ES-I3 (cell line): Measurements from ENCODE around the gene ACOXL.
"Not testable (repeated sequence)": the region's sequence is repeated elsewhere in the genome, so short reads cannot be mapped to it uniquely, and the experiment has no call there.

Experiments
- H3K36me3 ChIP-seq: 2 replicates; pipeline ENCODE4 v1.6.1; 2013; ENCODE audit warnings: mild to moderate bottlenecking, low read length, control low read depth, moderate library complexity; ENCODE audit not compliant: insufficient read depth
- H3K4me1 ChIP-seq: 2 replicates; pipeline ENCODE4 v1.6.1; 2013; ENCODE audit warnings: mild to moderate bottlenecking, control low read depth, low read length; ENCODE audit not compliant: insufficient read depth
- H3K9ac ChIP-seq: 2 replicates; pipeline ENCODE4 v1.6.1; 2013; ENCODE audit warnings: low read depth, mild to moderate bottlenecking, low read length, moderate library complexity
- H3K9me3 ChIP-seq: 2 replicates; pipeline ENCODE4 v1.6.1; 2013; ENCODE audit warnings: mild to moderate bottlenecking, low read length, moderate library complexity; ENCODE audit not compliant: control insufficient read depth, insufficient read depth

Gene ACOXL

GRCh38 chr2:111055735-111056134, 323.4 kb downstream of the ACOXL start:
- Histone ChIP-seq H3K36me3 (no peaks in the 10 kb centered on the region), H3K9me3 (no peaks in the 10 kb centered on the region), H3K9ac (no peak overlapping the region), H3K4me1 (no peaks in the 10 kb centered on the region)

- no peaks in the 10 kb centered on the region for H3K9me3 ChIP-seq
- H3K4me1 ChIP-seq: no peaks in the 10 kb centered on the region
- no peak overlapping the region for H3K9ac ChIP-seq
- no peaks in the 10 kb centered on the region for H3K36me3 ChIP-seq
Measured at GRCh38 chr2:111057045-111057444, 324.7 kb downstream of the ACOXL start.

- no peaks in the 10 kb centered on the region for H3K4me1 ChIP-seq
- H3K9ac ChIP-seq: no peak overlapping the region
- no peaks in the 10 kb centered on the region for H3K36me3 ChIP-seq
- H3K9me3 ChIP-seq: no peaks in the 10 kb centered on the region
Measured at GRCh38 chr2:111057721-111058120, 325.3 kb downstream of the ACOXL start.

GRCh38 chr2:111058264-111058663, 325.9 kb downstream of the ACOXL start:
- no peak overlapping the region for H3K9ac ChIP-seq
- H3K36me3 ChIP-seq: no peaks in the 10 kb centered on the region
- H3K9me3 ChIP-seq: no peaks in the 10 kb centered on the region
- no peaks in the 10 kb centered on the region for H3K4me1 ChIP-seq

- H3K4me1 ChIP-seq: no peaks in the 10 kb centered on the region
- H3K9ac ChIP-seq: no peak overlapping the region
- no peaks in the 10 kb centered on the region for H3K36me3 ChIP-seq
- no peaks in the 10 kb centered on the region for H3K9me3 ChIP-seq
Measured at GRCh38 chr2:111061191-111061590, 328.8 kb downstream of the ACOXL start.

GRCh38 chr2:111062417-111062816, 330.0 kb downstream of the ACOXL start:
- no peaks in the 10 kb centered on the region for H3K9me3 ChIP-seq
- H3K4me1 ChIP-seq: no peaks in the 10 kb centered on the region
- H3K9ac ChIP-seq: no peak overlapping the region
- no peaks in the 10 kb centered on the region for H3K36me3 ChIP-seq

- Histone ChIP-seq H3K4me1 (no peaks in the 10 kb centered on the region), H3K9me3 (no peaks in the 10 kb centered on the region), H3K36me3 (no peaks in the 10 kb centered on the region), H3K9ac (no peak overlapping the region)
Measured at GRCh38 chr2:111066062-111066593, 333.8 kb downstream of the ACOXL start.

GRCh38 chr2:111068435-111069058, 336.2 kb downstream of the ACOXL start:
- Histone ChIP-seq H3K4me1 (no peaks in the 10 kb centered on the region), H3K9me3 (no peaks in the 10 kb centered on the region), H3K36me3 (no peaks in the 10 kb centered on the region), H3K9ac (no peak overlapping the region)

GRCh38 chr2:111069722-111070121, 337.3 kb downstream of the ACOXL start:
- Histone ChIP-seq H3K36me3 (no peaks in the 10 kb centered on the region), H3K9ac (no peak overlapping the region), H3K9me3 (peaks cover 3% of the 10 kb centered on the region; the same call in 1 of the 2 replicates), H3K4me1 (no peaks in the 10 kb centered on the region)

GRCh38 chr2:111071600-111072171, 339.3 kb downstream of the ACOXL start:
- Histone ChIP-seq H3K4me1 (no peaks in the 10 kb centered on the region), H3K9ac (no peak overlapping the region), H3K9me3 (peaks cover 3% of the 10 kb centered on the region; the same call in 1 of the 2 replicates), H3K36me3 (no peaks in the 10 kb centered on the region)

- H3K9me3 ChIP-seq: peaks cover 3% of the 10 kb centered on the region; the same call in 1 of the 2 replicates
- H3K4me1 ChIP-seq: no peaks in the 10 kb centered on the region
- no peak overlapping the region for H3K9ac ChIP-seq
- no peaks in the 10 kb centered on the region for H3K36me3 ChIP-seq
Measured at GRCh38 chr2:111072220-111072871, 340.0 kb downstream of the ACOXL start.

- not testable (repeated sequence) for H3K9me3 ChIP-seq, H3K4me1 ChIP-seq, H3K9ac ChIP-seq, H3K36me3 ChIP-seq
Measured at GRCh38 chr2:111082659-111083058, 350.3 kb downstream of the ACOXL start.

GRCh38 chr2:111091811-111092211, 359.4 kb downstream of the ACOXL start:
- Histone ChIP-seq H3K9ac (no peak overlapping the region), H3K36me3 (no peaks in the 10 kb centered on the region), H3K4me1 (no peaks in the 10 kb centered on the region), H3K9me3 (no peaks in the 10 kb centered on the region)

- no peaks in the 10 kb centered on the region for H3K36me3 ChIP-seq
- peaks cover under 1% of the 10 kb centered on the region; the same call in 1 of the 2 replicates for H3K4me1 ChIP-seq
- no peaks in the 10 kb centered on the region for H3K9me3 ChIP-seq
- H3K9ac ChIP-seq: no peak overlapping the region
Measured at GRCh38 chr2:111094691-111095090, 362.3 kb downstream of the ACOXL start.

- no peak overlapping the region for H3K9ac ChIP-seq
- H3K36me3 ChIP-seq: no peaks in the 10 kb centered on the region
- peaks cover 7% of the 10 kb centered on the region; the same call in 1 of the 2 replicates for H3K4me1 ChIP-seq
- H3K9me3 ChIP-seq: no peaks in the 10 kb centered on the region
Measured at GRCh38 chr2:111095434-111095833, 363.1 kb downstream of the ACOXL start.
